Activated T-helper 1 cell treated with anti-CD3 and anti-CD28 coated beads, Interleukin-12 subunit alpha, Interleukin-12 subunit beta, Interleukin-2, Interleukin-4 antibody, amounts not matched to agents 30 ng/mL and 10 ng/mL and 1 ng/mL, durations not matched to agents 14 hours and 24 hours and 36 hours (primary cell): ENCODE results near the gene ENPP7. TPM values are rescaled to one million over a fixed set of nuclear protein-coding genes. Genes with fewer than 3 reads are reported as not detected.
"Not testable (repeated sequence)": the region's sequence is repeated elsewhere in the genome, so short reads cannot be mapped to it uniquely, and the experiment has no call there.

ENCODE experiments used
- DNase-seq: peaks from one replicate; pipeline ENCODE4 v3.0.0; 2021; ENCODE audit warnings: low spot score
- H3K27ac Mint-ChIP-seq: one replicate; pipeline ENCODE4 v1.8.0; 2021; ENCODE audit warnings: mild to moderate bottlenecking, mixed read lengths
- H3K27me3 Mint-ChIP-seq: one replicate; pipeline ENCODE4 v1.8.0; 2022; ENCODE audit warnings: mild to moderate bottlenecking, moderate library complexity, mixed read lengths; ENCODE audit not compliant: insufficient read depth
- H3K36me3 Mint-ChIP-seq: one replicate; pipeline ENCODE4 v1.8.0; 2021; ENCODE audit warnings: low read depth, mixed read lengths
- H3K4me1 Mint-ChIP-seq: one replicate; pipeline ENCODE4 v1.8.0; 2021; ENCODE audit warnings: low read depth, mixed read lengths
- H3K4me3 Mint-ChIP-seq: one replicate; pipeline ENCODE4 v1.8.0; 2021; ENCODE audit warnings: mild to moderate bottlenecking, moderate library complexity, mixed read lengths
- H3K9me3 Mint-ChIP-seq: one replicate; pipeline ENCODE4 v1.8.0; 2021; ENCODE audit warnings: mixed read lengths
- intact Hi-C: fragments of 100-400 bp; cut with micrococcal nuclease; formaldehyde crosslinking; loops from one replicate; pipeline ENCODE4 v1.15.1; 2024
- total RNA-seq: library from RNA; stranded (reverse); gene quantifications from 2 replicates; pipeline ENCODE4 v1.2.3, GENCODE V29; 2022

ENPP7 gene
- total RNA-seq, 1 donor from 2014 or later: 0.16 TPM

DNA sequence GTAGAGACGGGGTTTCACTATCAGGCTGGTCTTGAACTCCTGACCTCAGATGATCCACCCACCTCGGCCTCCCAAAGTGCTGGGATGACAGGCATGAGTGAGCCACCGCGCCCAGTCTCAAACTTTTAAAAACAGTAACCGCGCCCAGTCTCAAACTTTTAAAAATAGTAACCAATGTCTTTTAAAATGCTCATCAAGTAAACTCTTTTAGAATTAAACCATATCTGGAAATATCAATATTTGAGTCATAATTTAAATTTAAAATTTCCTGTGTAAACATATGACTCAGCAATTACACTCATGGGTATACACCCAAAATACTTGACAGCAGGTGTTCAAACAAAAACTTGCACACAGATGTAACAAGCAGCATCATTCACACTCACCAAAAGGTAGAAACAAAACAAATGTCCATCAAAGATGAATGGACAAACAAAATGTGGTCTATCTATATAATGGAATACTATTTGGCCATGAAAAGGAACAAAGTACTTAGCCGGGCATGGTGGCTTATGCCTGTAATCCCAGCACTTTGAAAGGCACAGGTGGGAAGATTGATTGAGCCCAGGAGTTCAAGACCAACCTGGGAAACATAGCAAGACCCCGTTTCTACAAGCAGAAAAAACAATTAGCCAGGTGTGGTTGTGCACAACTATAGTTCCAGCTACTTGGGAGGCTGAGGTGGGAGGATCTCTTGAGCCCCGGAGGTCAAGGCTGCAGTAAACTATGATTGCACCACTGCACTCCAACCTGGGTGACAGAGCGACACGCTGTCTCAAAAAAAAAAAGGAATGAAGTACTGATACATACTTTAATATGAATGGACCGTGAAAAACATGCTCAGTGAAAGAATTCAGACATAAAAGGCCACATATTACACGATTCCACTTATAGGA, 20.2 kb downstream of the ENPP7 start:
- H3K4me3 Mint-ChIP-seq: no peak overlapping the region
- intact Hi-C loops: no loop called here
- peaks cover 5% of the 10 kb centered on the region for H3K4me1 Mint-ChIP-seq
- no peak for DNase-seq
- no peak overlapping the region for H3K27ac Mint-ChIP-seq
- no peaks in the 10 kb centered on the region for H3K36me3 Mint-ChIP-seq
- peaks cover 47% of the 10 kb centered on the region for H3K27me3 Mint-ChIP-seq
- H3K9me3 Mint-ChIP-seq: no peaks in the 10 kb centered on the region

DNA sequence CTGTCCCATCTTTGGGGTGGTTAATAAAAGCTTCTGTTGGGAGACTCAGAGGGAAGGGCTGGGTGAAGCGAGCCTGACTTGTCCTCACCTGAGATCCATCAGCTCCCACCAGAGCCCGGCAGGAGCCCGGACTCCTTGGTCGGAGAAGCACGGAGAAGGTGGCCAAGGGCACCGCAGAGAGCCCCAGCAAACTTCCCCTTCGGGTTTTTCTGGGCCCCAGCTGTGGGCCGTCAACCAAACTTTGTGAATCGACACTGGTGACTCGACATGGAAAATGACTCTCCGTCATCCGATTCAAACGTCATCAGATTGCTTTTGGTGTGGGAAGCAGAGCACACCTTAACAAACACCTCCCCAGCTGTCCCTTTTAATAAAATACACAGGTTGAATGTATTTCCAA, 21.4 kb downstream of the ENPP7 start:
- Mint-ChIP-seq H3K4me1 (no peaks in the 10 kb centered on the region), H3K27ac (no peak overlapping the region), H3K4me3 (no peak overlapping the region), H3K36me3 (no peaks in the 10 kb centered on the region), H3K27me3 (peaks cover 37% of the 10 kb centered on the region), H3K9me3 (no peaks in the 10 kb centered on the region)
- DNase-seq: no peak
- intact Hi-C loops: no loop called here

DNA sequence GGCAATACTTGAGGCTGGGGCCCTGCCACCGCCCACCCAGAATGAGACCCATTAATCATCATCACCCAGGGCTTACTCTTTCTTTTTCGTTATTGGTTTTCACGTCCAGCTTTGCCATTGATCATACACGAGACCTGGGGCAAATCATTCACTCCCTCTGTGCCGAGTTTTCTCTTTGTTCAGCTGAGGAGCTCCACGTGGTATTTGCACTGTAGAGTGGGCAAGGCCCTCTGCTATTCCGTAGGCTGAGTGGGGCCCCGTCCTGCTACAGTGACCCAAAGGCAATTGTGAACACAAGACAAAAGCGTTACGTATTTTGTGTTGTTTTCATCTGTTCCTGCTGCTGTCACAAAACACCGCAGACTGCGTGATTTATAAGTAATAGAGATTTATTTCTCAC, 23.6 kb downstream of the ENPP7 start:
- Mint-ChIP-seq H3K27me3 (peaks cover 31% of the 10 kb centered on the region), H3K4me1 (no peaks in the 10 kb centered on the region), H3K27ac (no peak overlapping the region), H3K36me3 (no peaks in the 10 kb centered on the region), H3K4me3 (no peak overlapping the region), H3K9me3 (no peaks in the 10 kb centered on the region)
- intact Hi-C loops: no loop called here
- DNase-seq: no peak

DNA sequence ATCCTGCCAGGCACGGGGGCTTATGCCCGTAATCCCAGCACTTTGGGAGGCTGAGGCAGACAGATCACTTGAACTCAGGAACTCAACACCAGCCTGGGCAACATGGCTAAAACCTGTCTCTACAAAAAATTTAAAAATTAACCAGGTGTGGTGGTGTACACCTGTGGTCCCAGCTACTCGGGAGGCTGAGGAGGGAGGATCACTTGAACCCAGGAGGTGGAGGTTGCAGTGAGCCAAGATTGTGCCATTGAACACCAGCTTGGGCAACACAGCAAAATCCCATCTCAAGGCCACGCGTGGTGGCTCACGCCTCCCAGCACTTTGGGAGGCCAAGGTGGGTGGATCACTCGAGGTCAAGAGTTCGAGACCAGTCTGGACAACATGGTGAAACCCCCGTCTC, 24.2 kb downstream of the ENPP7 start:
- H3K4me3 Mint-ChIP-seq, H3K27ac Mint-ChIP-seq, intact Hi-C loops, H3K36me3 Mint-ChIP-seq, H3K9me3 Mint-ChIP-seq, H3K4me1 Mint-ChIP-seq, DNase-seq: not testable (repeated sequence)
- H3K27me3 Mint-ChIP-seq: peaks cover 26% of the 10 kb centered on the region

DNA sequence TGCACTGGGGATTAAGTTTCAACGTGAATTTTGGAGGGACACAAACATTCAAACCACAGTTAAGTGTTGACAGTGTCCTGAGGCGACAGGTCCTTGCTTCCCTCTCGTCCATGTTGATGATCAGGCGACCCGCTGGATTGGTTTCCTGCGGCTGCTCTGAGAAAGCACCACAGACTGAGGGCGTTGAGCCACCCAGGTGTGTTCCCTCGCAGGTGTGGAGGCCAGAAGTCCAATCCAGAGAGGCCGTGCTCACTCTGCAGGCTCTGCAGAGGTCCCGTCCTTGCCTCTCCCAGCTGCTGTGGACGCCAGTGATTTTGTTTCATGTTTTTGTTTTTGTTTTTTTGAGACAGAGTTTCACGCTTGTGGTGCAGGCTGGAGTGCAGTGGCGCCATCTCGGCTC, 24.8 kb downstream of the ENPP7 start:
- no peak overlapping the region for H3K27ac Mint-ChIP-seq
- intact Hi-C loops: no loop called here
- H3K4me3 Mint-ChIP-seq: no peak overlapping the region
- no peak for DNase-seq
- no peaks in the 10 kb centered on the region for H3K4me1 Mint-ChIP-seq
- H3K9me3 Mint-ChIP-seq: no peaks in the 10 kb centered on the region
- H3K27me3 Mint-ChIP-seq: peaks cover 23% of the 10 kb centered on the region
- no peaks in the 10 kb centered on the region for H3K36me3 Mint-ChIP-seq

DNA sequence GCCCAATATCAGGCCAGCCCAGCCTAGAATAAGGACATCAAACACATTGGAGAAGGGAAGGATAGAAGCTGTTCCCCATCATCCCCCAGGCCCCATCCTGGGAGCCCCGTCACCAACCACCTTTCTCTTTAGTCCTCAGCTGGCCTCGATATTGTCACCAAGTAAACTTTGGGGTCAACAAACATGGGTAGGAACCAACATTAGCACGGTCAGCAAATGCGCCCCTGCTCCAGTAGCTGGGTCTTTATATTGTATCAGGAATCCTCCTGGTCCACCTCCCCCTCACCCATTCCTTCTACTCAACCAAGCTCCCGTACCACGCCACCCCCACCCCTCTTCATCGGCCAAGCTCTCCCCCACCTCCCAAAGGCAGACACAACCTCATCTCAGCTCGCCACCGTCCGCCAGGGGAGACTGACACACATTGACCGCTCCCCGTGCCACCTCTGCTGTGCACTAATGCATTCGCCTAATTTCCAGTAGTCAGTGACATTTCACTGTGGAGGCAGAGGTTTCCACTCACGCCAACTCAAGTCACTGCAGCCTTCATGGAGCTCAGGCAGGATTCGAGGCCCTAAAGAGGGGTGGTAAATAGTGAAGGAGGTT, 26.5 kb downstream of the ENPP7 start:
- H3K4me1 Mint-ChIP-seq: no peaks in the 10 kb centered on the region
- no peak overlapping the region for H3K27ac Mint-ChIP-seq
- peaks cover 10% of the 10 kb centered on the region for H3K27me3 Mint-ChIP-seq
- H3K9me3 Mint-ChIP-seq: no peaks in the 10 kb centered on the region
- H3K36me3 Mint-ChIP-seq: no peaks in the 10 kb centered on the region
- intact Hi-C loops: no loop called here
- H3K4me3 Mint-ChIP-seq: no peak overlapping the region
- no peak for DNase-seq

DNA sequence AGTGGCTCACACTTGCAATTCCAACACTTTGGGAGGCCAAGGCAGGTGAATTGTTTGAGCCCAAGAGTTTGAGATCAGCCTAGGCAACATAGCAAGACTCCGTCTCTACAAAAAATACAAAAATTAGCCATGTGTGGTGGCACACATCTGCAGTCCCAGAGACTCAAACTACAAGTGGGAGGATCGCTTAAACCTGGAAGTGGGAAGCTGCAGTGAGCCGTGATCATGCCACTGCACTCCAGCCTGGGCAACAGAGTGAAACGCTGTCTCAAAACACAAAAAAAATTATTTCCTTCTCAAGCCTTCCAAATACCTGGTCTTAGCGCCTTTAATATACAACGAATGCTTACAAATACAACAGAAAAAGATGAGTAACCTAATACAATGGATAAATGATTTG, 27.5 kb downstream of the ENPP7 start:
- DNase-seq: no peak
- H3K36me3 Mint-ChIP-seq: no peaks in the 10 kb centered on the region
- no peaks in the 10 kb centered on the region for H3K9me3 Mint-ChIP-seq
- no peak overlapping the region for H3K4me3 Mint-ChIP-seq
- no peak overlapping the region for H3K27ac Mint-ChIP-seq
- H3K27me3 Mint-ChIP-seq: peaks cover 11% of the 10 kb centered on the region
- intact Hi-C loops: no loop called here
- no peaks in the 10 kb centered on the region for H3K4me1 Mint-ChIP-seq

DNA sequence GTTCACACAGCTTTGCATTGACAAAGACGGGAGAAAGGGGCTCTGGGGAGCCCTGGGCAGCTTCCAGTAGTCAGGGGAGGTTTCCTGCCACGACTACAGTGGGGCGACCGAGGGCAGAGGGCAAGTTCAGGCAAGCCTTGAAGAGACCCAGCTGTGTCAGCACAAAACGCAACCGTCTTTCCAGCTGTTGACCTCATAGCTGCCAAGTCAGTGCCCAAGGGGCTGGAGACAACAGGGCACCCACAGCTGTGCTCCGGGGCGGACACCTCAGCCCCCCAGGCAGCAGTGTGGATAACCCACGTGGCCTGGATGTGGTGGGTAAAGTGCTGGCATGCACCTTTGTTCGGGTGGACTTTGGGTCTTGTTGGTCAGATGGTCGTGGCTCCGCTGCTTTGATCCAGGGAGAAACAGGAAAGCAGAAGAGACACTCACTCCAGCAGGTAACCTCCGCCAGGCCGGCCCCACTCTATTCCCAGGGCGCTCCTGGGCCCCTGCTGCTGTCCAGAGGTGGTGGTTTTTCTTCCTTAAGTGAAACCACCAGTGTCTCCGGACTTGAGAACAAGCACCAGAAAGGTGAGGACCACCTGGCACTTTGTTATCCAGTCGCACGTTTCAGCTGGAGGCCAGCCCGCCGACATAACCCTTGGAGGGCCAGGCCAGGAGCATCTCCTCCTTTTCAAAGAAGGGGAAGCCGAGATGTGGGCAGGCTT, 29.6 kb downstream of the ENPP7 start:
- H3K4me1 Mint-ChIP-seq: no peaks in the 10 kb centered on the region
- no peaks in the 10 kb centered on the region for H3K9me3 Mint-ChIP-seq
- intact Hi-C loops: no loop called here
- no peak for DNase-seq
- peaks cover 4% of the 10 kb centered on the region for H3K27me3 Mint-ChIP-seq
- H3K4me3 Mint-ChIP-seq: no peak overlapping the region
- H3K36me3 Mint-ChIP-seq: no peaks in the 10 kb centered on the region
- no peak overlapping the region for H3K27ac Mint-ChIP-seq

DNA sequence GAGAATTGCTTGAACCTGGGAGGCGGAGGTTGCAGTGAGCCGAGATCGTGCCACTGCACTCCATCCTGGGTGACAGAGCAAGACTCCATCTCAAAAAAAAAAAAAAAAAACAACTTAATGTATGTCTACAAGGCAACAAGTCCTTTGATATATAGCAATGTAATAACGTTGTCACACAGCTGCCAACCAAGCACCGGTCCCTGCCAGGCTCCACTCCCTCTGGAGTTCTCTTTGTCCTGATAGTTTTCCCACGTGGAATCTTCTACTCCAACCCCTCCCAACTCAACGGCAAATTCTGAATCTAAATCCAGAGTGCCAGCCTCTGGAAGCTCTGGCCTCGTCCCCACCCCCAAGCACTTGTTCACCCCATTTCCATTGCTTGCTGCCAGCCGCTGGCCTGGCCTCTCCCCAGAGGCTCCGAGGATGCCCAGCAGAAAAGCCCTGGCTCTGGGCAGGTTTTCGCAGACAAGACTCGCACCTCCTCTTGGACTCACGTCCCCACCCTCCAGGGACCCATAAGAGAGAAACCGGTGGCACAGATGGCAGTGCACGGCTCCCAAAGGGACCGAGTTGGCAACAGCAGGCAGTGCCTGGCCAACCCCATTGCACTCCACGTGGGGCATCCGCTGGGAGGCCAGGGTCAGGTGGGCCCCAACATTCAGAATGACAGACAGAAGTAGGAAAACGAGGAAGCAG, 31.3 kb downstream of the ENPP7 start:
- Mint-ChIP-seq H3K4me1 (no peaks in the 10 kb centered on the region), H3K9me3 (no peaks in the 10 kb centered on the region), H3K36me3 (no peaks in the 10 kb centered on the region), H3K27me3 (peaks cover 4% of the 10 kb centered on the region), H3K4me3 (no peak overlapping the region), H3K27ac (no peak overlapping the region)
- intact Hi-C loops: no loop called here
- no peak for DNase-seq

DNA sequence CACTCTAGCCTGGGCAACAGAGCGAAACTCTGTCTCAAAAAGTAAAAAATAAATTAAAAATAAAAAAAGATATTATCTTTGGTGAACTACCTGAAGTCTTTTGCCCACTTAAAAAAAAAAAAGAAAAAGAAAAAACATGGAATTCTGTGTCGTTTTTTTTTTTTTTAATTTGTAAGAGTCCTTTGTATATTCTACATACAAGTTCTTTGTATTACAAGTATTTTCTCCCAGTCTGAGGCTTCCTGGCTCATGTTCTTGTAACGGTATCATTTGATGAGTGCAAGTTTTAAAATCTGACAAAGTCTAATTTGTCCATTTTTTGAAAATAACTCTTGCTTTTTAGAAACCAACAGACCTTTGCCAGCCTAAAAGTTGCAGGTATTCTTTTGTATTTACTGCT, 35.0 kb downstream of the ENPP7 start:
- DNase-seq: no peak
- H3K4me1 Mint-ChIP-seq: no peaks in the 10 kb centered on the region
- no peaks in the 10 kb centered on the region for H3K36me3 Mint-ChIP-seq
- peaks cover 8% of the 10 kb centered on the region for H3K27me3 Mint-ChIP-seq
- intact Hi-C loops: no loop called here
- no peak overlapping the region for H3K27ac Mint-ChIP-seq
- H3K4me3 Mint-ChIP-seq: no peak overlapping the region
- H3K9me3 Mint-ChIP-seq: no peaks in the 10 kb centered on the region

DNA sequence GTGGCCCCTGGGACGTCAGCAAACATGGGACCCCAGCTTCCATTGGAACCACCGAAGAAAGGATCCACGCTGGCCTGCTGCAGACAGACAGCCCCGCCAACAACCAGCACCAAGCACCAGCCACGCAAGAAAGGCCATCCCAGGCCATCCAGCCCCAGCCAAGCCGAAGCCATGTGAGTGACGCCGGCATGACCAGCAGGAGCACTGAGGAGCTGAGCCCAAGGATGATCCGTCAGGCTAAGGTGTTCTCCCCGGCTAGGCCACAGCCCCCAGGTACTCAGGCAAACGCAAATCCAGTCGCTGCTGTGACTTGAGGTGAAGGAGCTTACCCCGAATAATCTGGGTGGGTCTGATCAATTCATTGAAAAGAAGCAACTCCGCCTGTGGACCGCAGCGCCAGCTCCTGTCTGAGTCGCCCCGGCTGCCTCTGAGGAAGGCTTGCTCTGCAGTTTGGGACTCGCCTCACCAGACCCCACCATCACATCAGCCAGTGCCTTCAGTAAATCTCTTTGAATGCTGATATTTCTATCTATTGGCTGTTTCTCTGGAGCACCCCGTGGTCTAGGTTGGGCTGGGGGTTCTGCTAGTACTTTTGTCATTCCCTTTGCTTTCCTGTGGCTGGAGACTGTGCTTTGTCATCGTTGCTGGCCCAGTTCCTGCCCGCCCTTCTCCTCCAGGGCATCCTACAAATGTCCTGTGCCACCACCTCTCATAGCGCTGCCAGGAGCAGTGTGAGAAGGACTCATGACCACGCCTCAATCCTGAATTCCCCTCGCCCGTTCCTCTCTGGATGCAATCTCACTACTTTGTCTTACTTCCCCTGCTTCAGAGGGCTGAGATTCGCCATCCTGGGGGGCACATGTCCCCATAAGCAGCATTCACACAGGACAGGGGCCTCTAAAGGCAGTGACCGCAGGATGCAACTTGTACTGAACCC, 39.1 kb downstream of the ENPP7 start:
- Mint-ChIP-seq H3K4me3 (no peak overlapping the region), H3K4me1 (no peaks in the 10 kb centered on the region), H3K36me3 (no peaks in the 10 kb centered on the region), H3K27ac (no peak overlapping the region), H3K27me3 (peaks cover 20% of the 10 kb centered on the region), H3K9me3 (no peaks in the 10 kb centered on the region)
- no peak for DNase-seq
- intact Hi-C loops: loop anchor here (10.0 kb wide), 1 partner anchor 375 kb away; the partner anchor contains the start of gene EIF4A3

DNA sequence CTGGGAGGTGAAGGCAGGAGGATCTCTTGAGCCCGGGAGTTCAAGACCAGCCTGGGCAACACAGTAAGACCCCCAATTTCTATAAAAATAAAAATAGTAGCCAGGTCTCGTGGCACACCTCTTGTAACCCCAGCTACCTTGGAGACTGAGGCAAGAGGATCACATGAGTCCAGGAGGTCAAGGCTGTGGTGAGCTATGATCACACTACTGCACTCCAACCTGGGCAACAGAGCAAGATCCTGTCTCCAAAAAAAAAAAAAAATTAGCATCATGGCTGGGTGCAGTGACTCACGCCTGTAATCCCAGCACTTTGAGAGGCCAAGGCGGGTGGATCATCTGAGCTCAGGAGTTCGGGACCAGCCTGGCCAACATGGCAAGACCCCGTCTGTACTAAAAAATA, 40.5 kb downstream of the ENPP7 start:
- DNase-seq: no peak
- Mint-ChIP-seq H3K36me3 (no peaks in the 10 kb centered on the region), H3K4me3 (no peak overlapping the region), H3K4me1 (no peaks in the 10 kb centered on the region), H3K27ac (no peak overlapping the region), H3K27me3 (peaks cover 34% of the 10 kb centered on the region), H3K9me3 (no peaks in the 10 kb centered on the region)
- intact Hi-C loops: loop anchor here (10.0 kb wide), 1 partner anchor 374 kb away; the partner anchor contains the start of gene EIF4A3
